Adipocyte (in vitro differentiated cells): Measurements from ENCODE around the gene HSPH1.

Experiments used
- DNase-seq: peaks from one replicate; pipeline ENCODE4 v3.0.0-alpha.2; 2015; ENCODE audit warnings: low read depth
- H3K27me3 ChIP-seq: replicated peaks from 2 replicates; pipeline ENCODE4 v1.7.0; 2013; ENCODE audit warnings: mild to moderate bottlenecking, low read length, moderate library complexity; ENCODE audit not compliant: control insufficient read depth, insufficient read depth
- H3K36me3 ChIP-seq: 2 replicates; pipeline ENCODE4 v1.7.0; 2013; ENCODE audit warnings: low read length, mild to moderate bottlenecking, moderate library complexity; ENCODE audit not compliant: control insufficient read depth, insufficient read depth, severe bottlenecking
- H3K4me1 ChIP-seq: 2 replicates; pipeline ENCODE4 v1.7.0; 2013; ENCODE audit warnings: mild to moderate bottlenecking, low read length, moderate library complexity; ENCODE audit not compliant: control insufficient read depth, insufficient read depth
- H3K4me3 ChIP-seq: 2 replicates; pipeline ENCODE4 v1.7.0; 2013; ENCODE audit warnings: mild to moderate bottlenecking, low read length, moderate library complexity
- H3K9ac ChIP-seq: 2 replicates; pipeline ENCODE4 v1.7.0; 2013; ENCODE audit warnings: mild to moderate bottlenecking, low read length, moderate library complexity
- H3K9me3 ChIP-seq: 2 replicates; pipeline ENCODE4 v1.7.0; 2013; ENCODE audit warnings: mild to moderate bottlenecking, low read length, moderate library complexity; ENCODE audit not compliant: control insufficient read depth

HSPH1 gene

DNA sequence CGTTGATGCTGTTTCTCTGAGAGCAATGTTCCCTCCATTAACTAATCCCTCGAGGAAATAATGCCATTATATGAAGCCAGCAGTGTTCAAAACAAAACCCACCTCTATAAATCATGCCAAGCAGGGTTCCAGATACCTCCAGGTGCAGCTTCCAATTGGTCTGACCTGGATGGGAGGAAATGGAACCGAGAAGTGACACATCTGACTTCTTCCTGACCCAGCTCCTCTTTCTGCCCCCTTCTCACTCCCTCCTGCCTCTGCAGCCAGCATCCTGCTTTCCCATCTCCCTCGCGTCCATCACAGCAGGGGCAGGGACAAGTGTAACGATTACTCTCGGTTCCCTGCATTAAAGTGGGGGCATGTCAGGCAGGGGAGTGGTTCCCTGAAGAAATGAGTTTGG is 37.5 kb downstream of the HSPH1 start:
- Histone ChIP-seq H3K4me3 (no peak overlapping the region), H3K27me3 (peaks cover 38% of the 10 kb centered on the region), H3K9me3 (no peaks in the 10 kb centered on the region), H3K9ac (no peak overlapping the region), H3K36me3 (no peaks in the 10 kb centered on the region), H3K4me1 (peaks cover 4% of the 10 kb centered on the region)
- DNase-seq = no peak

DNA sequence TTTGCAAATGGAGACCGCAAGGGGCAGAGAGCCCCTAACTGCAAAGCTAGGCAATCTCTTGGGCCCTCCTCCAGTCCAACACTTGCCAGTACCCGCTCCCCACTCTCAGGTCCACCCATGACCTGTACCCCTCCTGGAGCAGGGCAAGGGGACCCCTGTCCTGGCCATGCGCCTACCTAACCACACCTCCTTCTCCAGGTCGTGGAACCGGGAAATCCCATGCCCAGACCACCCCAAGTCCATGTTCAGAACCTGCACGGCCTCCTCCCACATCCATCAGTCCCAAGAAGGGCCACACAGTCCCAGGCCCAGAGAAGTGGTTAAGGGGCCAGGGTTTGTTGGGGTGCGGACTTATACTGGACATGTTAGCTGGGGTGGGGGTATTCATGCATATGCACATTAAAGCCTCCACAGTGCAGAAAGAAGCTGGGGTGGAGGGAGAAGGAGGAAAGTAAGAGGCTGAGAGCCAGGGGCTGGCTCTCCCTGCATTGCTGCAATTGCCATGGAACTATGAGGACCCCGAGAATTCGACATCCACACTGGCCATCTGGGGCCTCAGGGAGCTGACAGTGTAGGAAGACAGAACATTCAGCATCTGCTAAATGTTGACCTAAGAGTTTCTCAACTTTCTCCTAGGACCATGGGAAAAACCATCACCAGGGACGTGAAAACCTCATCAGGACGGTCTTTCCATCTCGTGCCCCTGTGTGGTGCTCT is 39.0 kb downstream of the HSPH1 start:
- DNase-seq = no peak
- Histone ChIP-seq H3K4me3 (no peak overlapping the region), H3K4me1 (no peaks in the 10 kb centered on the region), H3K27me3 (peaks cover 53% of the 10 kb centered on the region), H3K9ac (no peak overlapping the region), H3K36me3 (no peaks in the 10 kb centered on the region), H3K9me3 (no peaks in the 10 kb centered on the region)

DNA sequence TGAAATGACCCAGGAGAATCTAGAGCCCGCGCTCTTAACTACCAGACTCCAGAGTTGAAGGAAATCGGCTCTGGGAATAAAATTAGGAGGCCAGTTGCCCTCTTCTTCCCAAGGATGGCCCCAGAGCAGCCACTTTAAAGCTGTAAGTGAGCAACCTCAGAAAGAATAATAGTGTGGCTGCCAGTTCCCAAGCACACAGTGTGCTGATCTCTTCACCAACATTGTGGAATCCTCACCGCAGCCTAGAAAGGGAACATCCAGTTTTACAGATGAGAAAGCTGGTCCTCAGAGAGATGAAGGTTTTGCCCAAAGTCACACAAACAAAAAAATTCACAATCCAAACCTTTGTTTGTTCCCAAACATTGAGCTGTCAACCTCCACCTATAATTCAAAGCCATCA is 39.6 kb downstream of the HSPH1 start:
- Histone ChIP-seq H3K9me3 (no peaks in the 10 kb centered on the region), H3K27me3 (peaks cover 58% of the 10 kb centered on the region)

GRCh38 chr13:31121379-31122140 is 40.1 kb downstream of the HSPH1 start:
- H3K9me3 ChIP-seq = no peaks in the 10 kb centered on the region
- H3K9ac ChIP-seq = no peak overlapping the region
- DNase-seq = no peak
- H3K36me3 ChIP-seq = no peaks in the 10 kb centered on the region
- peaks cover 64% of the 10 kb centered on the region for H3K27me3 ChIP-seq
- no peaks in the 10 kb centered on the region for H3K4me1 ChIP-seq
- H3K4me3 ChIP-seq = no peak overlapping the region

More for the DNA sequence above, 39.6 kb downstream of the HSPH1 start:
- H3K4me3 ChIP-seq = no peak overlapping the region
- no peaks in the 10 kb centered on the region for H3K36me3 ChIP-seq
- H3K9ac ChIP-seq = no peak overlapping the region
- no peaks in the 10 kb centered on the region for H3K4me1 ChIP-seq
- no peak for DNase-seq

- no peak overlapping the region for H3K4me3 ChIP-seq
- no peaks in the 10 kb centered on the region for H3K4me1 ChIP-seq
- H3K36me3 ChIP-seq = no peaks in the 10 kb centered on the region
- H3K9me3 ChIP-seq = no peaks in the 10 kb centered on the region
- H3K9ac ChIP-seq = no peak overlapping the region
- peaks cover 77% of the 10 kb centered on the region for H3K27me3 ChIP-seq
- peak; percentile 61 for DNase-seq
Measured at GRCh38 chr13:31119966-31120700, 41.6 kb downstream of the HSPH1 start.

DNA sequence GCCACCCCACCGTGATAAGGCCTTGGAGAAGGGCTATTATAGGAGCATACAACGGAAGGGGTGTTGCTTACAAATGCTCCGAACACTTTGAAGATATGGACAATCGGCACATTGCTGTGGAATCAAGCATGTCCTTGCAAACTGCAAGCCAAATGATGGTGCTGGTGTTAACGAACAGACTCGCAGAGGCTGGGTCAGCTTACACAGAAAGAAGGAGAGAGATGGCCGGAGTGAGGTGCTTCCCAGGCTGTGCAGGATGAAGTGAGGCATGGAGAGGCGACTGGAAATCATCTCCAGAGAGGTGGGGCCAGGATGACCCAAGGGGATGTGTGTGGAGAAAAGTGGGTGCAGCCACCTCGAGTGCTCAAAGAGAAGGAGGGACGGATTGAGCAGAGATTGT is 42.2 kb downstream of the HSPH1 start:
- Histone ChIP-seq H3K36me3 (no peaks in the 10 kb centered on the region), H3K9ac (no peak overlapping the region), H3K9me3 (no peaks in the 10 kb centered on the region), H3K27me3 (peaks cover 77% of the 10 kb centered on the region), H3K4me3 (no peak overlapping the region), H3K4me1 (no peaks in the 10 kb centered on the region)
- DNase-seq = no peak

GRCh38 chr13:31116224-31116623 is 45.5 kb downstream of the HSPH1 start:
- no peaks in the 10 kb centered on the region for H3K4me1 ChIP-seq
- no peak for DNase-seq
- no peak overlapping the region for H3K4me3 ChIP-seq
- no peaks in the 10 kb centered on the region for H3K36me3 ChIP-seq
- H3K9ac ChIP-seq = no peak overlapping the region
- no peaks in the 10 kb centered on the region for H3K9me3 ChIP-seq
- peaks cover 88% of the 10 kb centered on the region for H3K27me3 ChIP-seq

GRCh38 chr13:31115616-31116015 is 46.1 kb downstream of the HSPH1 start:
- no peaks in the 10 kb centered on the region for H3K36me3 ChIP-seq
- H3K4me1 ChIP-seq = peaks cover 3% of the 10 kb centered on the region
- no peaks in the 10 kb centered on the region for H3K9me3 ChIP-seq
- H3K9ac ChIP-seq = no peak overlapping the region
- H3K27me3 ChIP-seq = peaks cover 88% of the 10 kb centered on the region
- H3K4me3 ChIP-seq = no peak overlapping the region
- DNase-seq = no peak

- Histone ChIP-seq H3K27me3 (peaks cover 86% of the 10 kb centered on the region), H3K4me1 (peaks cover 3% of the 10 kb centered on the region), H3K9me3 (no peaks in the 10 kb centered on the region), H3K4me3 (no peak overlapping the region), H3K36me3 (no peaks in the 10 kb centered on the region), H3K9ac (no peak overlapping the region)
- no peak for DNase-seq
Measured at GRCh38 chr13:31114641-31115040, 47.1 kb downstream of the HSPH1 start.

- H3K4me3 ChIP-seq = no peak overlapping the region
- no peaks in the 10 kb centered on the region for H3K9me3 ChIP-seq
- peaks cover 78% of the 10 kb centered on the region for H3K27me3 ChIP-seq
- H3K4me1 ChIP-seq = peaks cover 3% of the 10 kb centered on the region
- no peak for DNase-seq
- no peak overlapping the region for H3K9ac ChIP-seq
- no peaks in the 10 kb centered on the region for H3K36me3 ChIP-seq
Measured at GRCh38 chr13:31111136-31111535, 50.6 kb downstream of the HSPH1 start.

DNA sequence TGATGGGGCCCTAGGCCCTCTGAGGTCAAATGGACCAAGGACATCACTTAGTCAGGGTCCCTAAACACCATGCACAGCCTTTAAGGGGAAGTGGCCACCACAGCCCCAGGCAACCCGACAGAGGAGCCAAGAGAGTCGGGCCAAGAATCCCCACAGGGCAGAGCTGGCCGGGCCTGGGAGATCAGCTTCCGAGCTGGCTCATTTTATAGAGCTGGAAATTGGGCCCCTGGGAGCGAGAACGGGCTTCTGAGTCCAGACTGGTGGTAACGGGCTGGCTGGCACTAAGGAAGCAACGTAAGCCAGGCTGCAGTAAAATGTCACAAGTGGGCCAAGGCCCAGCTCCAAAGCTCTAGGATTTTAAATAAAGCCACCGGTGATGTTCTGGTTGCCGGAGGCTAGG is 51.1 kb downstream of the HSPH1 start:
- peaks cover 73% of the 10 kb centered on the region for H3K27me3 ChIP-seq
- no peak overlapping the region for H3K9ac ChIP-seq

More for the DNA sequence above, 51.1 kb downstream of the HSPH1 start:
- no peak for DNase-seq
- no peak overlapping the region for H3K4me3 ChIP-seq
- H3K4me1 ChIP-seq = peaks cover 3% of the 10 kb centered on the region
- H3K36me3 ChIP-seq = no peaks in the 10 kb centered on the region
- H3K9me3 ChIP-seq = no peaks in the 10 kb centered on the region
